Measurements from ENCODE around the gene ACOT9. TPM values are rescaled to one million over a fixed set of nuclear protein-coding genes. Genes with fewer than 3 reads are reported as not detected.
A peak's percentile ranks its signal among the peaks of the same experiment; 100 is the strongest.

Gene ACOT9
- total RNA-seq, 5 donors from 2014 or later (not counting 1 experiment from before 2014, with no cell fraction given): 15.0 to 22.1 (median 19.2) TPM

DNA sequence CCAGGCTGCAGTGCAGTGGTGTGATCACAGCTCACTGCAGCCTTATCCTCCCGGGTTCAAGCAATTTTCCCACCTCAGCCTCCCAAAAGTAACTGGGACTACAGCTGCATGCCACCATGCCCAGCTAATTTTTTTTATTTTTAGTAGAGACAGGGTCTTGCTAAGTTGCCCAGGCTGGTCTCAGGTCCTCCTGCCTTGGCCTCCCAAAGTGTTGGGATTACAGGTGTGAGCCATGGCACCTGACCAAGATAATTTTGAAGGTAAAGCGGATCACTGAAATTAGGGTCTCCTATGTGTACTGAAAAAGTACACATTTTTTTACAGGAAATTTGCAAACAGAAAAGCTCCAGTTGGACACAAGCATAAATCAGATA lies 44.7 kb upstream of the ACOT9 start:
- Mint-ChIP-seq H3K4me1 (peaks cover 21 to 25% (median 24%) of the 10 kb centered on the region in 3 donors), H3K27me3 (no peaks in the 10 kb centered on the region), H3K36me3 (peaks cover 25% of the 10 kb centered on the region), H3K4me3 (no peak overlapping the region), H3K9me3 (no peaks in the 10 kb centered on the region), H3K27ac (no peak overlapping the region)
- Histone ChIP-seq H3K4me1 (ENCODE audit: control insufficient read depth in 1 of 2, extremely low read depth in 1 of 2, insufficient read depth in 2 of 2, low read length in 2 of 2) (peaks cover 5 to 8% of the 10 kb centered on the region in 2 experiments), H3K36me3 (ENCODE audit: control insufficient read depth in 2 of 2, extremely low read depth in 1 of 2, insufficient read depth in 1 of 2, low read length in 1 of 2) (peaks cover 0 to 17% of the 10 kb centered on the region in 2 donors), H3K27ac (ENCODE audit: low read length) (no peak overlapping the region), H3K4me3 (ENCODE audit: control insufficient read depth in 1 of 2, extremely low read depth in 1 of 2, low read length in 1 of 2) (no peak overlapping the region), H3K27me3 (replicated peaks in 1 of 2; ENCODE audit: control insufficient read depth in 2 of 2, extremely low read depth in 1 of 2, insufficient read depth in 2 of 2, low read length in 1 of 2) (no peaks in the 10 kb centered on the region), H3K9me3 (no peaks in the 10 kb centered on the region)
- ChIA-PET CTCF (no interaction called here), POLR2A (interaction anchor here in 1 of 2 donors (0.7 kb wide), 1 partner anchor 702 kb away, joined by 3 read pairs; no protein-coding TSS in a partner anchor)
- DNase-seq: no peak
- no CpG with 5 or more reads among the region's 2 CpGs for WGBS (ENCODE audit: insufficient coverage)
- ATAC-seq (replicated peaks in 1 of 4): no peak

DNA sequence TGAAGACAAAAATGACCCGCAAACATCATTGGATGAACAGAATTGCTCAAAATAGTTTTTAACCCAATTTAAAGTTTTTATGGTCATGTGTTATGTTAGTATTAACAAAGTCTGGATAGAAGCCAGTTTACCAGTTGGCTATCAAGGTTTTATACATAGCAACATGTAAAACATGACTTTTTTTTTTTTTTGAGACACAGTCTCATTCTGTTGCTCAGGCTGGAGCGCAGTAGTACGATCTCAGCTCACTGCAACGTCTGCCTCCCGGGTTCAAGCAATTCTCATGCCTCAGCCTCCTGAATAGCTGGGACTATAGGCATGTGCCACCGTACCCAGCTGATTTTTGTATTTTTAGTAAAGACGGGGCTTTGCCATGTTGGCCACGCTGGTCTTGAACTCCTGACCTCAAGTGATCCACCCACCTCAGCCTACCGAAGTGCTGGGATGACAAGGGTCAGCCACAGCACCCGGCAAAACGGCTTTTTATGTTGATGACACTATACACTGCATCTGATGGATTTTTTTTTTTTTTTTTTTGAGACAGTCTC lies 43.3 kb upstream of the ACOT9 start:
- no peak for ATAC-seq (replicated peaks in 1 of 4)
- H3K36me3 ChIP-seq (ENCODE audit: control insufficient read depth in 2 of 2, extremely low read depth in 1 of 2, insufficient read depth in 1 of 2, low read length in 1 of 2): peaks cover 0 to 17% of the 10 kb centered on the region in 2 donors
- H3K27me3 Mint-ChIP-seq: no peaks in the 10 kb centered on the region
- no peaks in the 10 kb centered on the region for H3K27me3 ChIP-seq (replicated peaks in 1 of 2; ENCODE audit: control insufficient read depth in 2 of 2, extremely low read depth in 1 of 2, insufficient read depth in 2 of 2, low read length in 1 of 2)
- H3K27ac Mint-ChIP-seq: no peak overlapping the region
- H3K36me3 Mint-ChIP-seq: peaks cover 25% of the 10 kb centered on the region
- ChIA-PET CTCF (interaction anchor here (0.6 to 0.7 kb wide), 2 partner anchors 62 to 80 kb away, joined by 3 to 7 read pairs; no protein-coding TSS in a partner anchor), POLR2A (no interaction called here)
- H3K4me1 ChIP-seq (ENCODE audit: control insufficient read depth in 1 of 2, extremely low read depth in 1 of 2, insufficient read depth in 2 of 2, low read length in 2 of 2): peaks cover 14 to 15% of the 10 kb centered on the region in 2 experiments
- H3K9me3 Mint-ChIP-seq: no peaks in the 10 kb centered on the region
- H3K9me3 ChIP-seq: no peaks in the 10 kb centered on the region
- whole genome bisulfite sequencing (ENCODE audit: insufficient coverage): no CpG with 5 or more reads among the region's 11 CpGs
- no peak overlapping the region for H3K4me3 Mint-ChIP-seq
- no peak for DNase-seq
- no peak overlapping the region for H3K4me3 ChIP-seq (ENCODE audit: control insufficient read depth in 1 of 2, extremely low read depth in 1 of 2, low read length in 1 of 2)
- no peak overlapping the region for H3K27ac ChIP-seq (ENCODE audit: low read length)
- H3K4me1 Mint-ChIP-seq: peaks cover 34 to 36% (median 34%) of the 10 kb centered on the region in 3 donors

DNA sequence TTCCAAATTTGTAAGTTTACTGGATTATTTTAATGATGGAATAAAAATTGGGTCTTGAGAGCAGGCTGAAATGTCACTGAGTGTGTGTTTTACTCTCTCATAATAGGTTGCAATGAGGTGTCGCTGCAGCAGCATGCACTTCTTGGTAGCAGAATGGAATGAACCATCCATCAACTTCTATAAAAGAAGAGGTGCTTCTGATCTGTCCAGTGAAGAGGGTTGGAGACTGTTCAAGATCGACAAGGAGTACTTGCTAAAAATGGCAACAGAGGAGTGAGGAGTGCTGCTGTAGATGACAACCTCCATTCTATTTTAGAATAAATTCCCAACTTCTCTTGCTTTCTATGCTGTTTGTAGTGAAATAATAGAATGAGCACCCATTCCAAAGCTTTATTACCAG lies 42.5 kb upstream of the ACOT9 start:
- CTCF ChIA-PET: no interaction called here
- Histone ChIP-seq H3K27me3 (replicated peaks in 1 of 2; ENCODE audit: control insufficient read depth in 2 of 2, extremely low read depth in 1 of 2, insufficient read depth in 2 of 2, low read length in 1 of 2) (no peaks in the 10 kb centered on the region), H3K9me3 (no peaks in the 10 kb centered on the region), H3K36me3 (ENCODE audit: control insufficient read depth in 2 of 2, extremely low read depth in 1 of 2, insufficient read depth in 1 of 2, low read length in 1 of 2) (peaks cover 0 to 17% of the 10 kb centered on the region in 2 donors), H3K27ac (ENCODE audit: low read length) (no peak overlapping the region), H3K4me1 (ENCODE audit: control insufficient read depth in 1 of 2, extremely low read depth in 1 of 2, insufficient read depth in 2 of 2, low read length in 2 of 2) (peaks cover 14 to 18% of the 10 kb centered on the region in 2 experiments), H3K4me3 (ENCODE audit: control insufficient read depth in 1 of 2, extremely low read depth in 1 of 2, low read length in 1 of 2) (no peak overlapping the region)
- Mint-ChIP-seq H3K36me3 (peaks cover 25% of the 10 kb centered on the region), H3K4me1 (peaks cover 34 to 41% (median 39%) of the 10 kb centered on the region in 3 donors), H3K27ac (no peak overlapping the region), H3K9me3 (no peaks in the 10 kb centered on the region), H3K4me3 (peak overlapping the region; percentile 94 to 95 (median 94)), H3K27me3 (no peaks in the 10 kb centered on the region)
- DNase-seq (no peak), ATAC-seq (replicated peaks in 1 of 4) (no peak)
- WGBS (ENCODE audit: insufficient coverage): no CpG with 5 or more reads among the region's 2 CpGs
- POLR2A ChIA-PET: no interaction called here

DNA sequence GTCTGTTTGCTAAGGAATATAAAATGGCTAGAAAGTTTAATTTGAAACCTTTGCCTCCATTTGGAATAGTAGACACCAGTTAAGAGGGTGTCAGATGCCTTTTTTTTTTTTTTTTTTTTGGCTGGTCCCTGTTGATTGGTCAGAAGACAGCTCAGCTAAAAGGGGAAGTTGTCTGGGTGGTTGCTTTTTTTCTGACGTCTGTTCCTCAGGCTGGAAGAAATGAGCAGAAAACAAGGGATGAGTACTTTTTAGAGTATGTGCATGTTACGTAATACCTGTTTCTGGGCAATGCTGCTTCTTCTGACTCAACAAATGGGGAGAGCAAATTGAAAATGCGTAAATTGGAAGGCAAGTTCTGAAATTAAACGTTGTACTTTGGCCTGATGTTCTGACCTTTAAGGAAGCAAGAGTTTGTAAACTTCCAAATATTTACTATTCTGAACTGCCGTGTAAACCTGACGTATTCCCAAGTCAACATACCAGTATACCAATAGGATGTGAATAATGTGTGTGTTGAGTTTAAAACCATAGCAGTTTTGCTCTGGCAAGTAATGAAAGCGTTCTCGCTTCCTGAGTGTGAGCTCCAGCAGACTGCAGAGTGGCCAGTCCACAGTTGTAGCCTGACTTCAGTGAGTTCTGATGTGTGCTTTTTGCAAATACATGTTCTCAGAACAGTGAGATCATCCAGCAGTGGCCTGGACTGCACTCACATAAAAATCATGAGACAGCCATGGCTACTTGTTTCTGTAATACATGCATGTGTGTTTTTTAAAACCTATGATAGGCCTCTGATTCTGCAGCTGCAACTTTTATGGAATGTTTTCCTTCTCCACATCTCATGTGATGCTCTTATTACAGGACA lies 41.6 kb upstream of the ACOT9 start:
- peak overlapping the region; percentile 93 to 95 for H3K27ac Mint-ChIP-seq
- peak overlapping the region; percentile 94 to 95 (median 94) for H3K4me3 Mint-ChIP-seq
- no peaks in the 10 kb centered on the region for H3K9me3 Mint-ChIP-seq
- CTCF ChIA-PET: interaction anchor here (0.7 to 2.1 kb wide), 2 partner anchors 116 to 117 kb away, joined by 7 to 9 read pairs; no protein-coding TSS in a partner anchor
- WGBS (ENCODE audit: insufficient coverage): 92% methylated on average over 2 of the region's 8 CpGs
- no peaks in the 10 kb centered on the region for H3K27me3 Mint-ChIP-seq
- Histone ChIP-seq H3K27me3 (replicated peaks in 1 of 2; ENCODE audit: control insufficient read depth in 2 of 2, extremely low read depth in 1 of 2, insufficient read depth in 2 of 2, low read length in 1 of 2) (no peaks in the 10 kb centered on the region), H3K9me3 (no peaks in the 10 kb centered on the region), H3K36me3 (ENCODE audit: control insufficient read depth in 2 of 2, extremely low read depth in 1 of 2, insufficient read depth in 1 of 2, low read length in 1 of 2) (peaks cover 0 to 17% of the 10 kb centered on the region in 2 donors), H3K4me3 (ENCODE audit: control insufficient read depth in 1 of 2, extremely low read depth in 1 of 2, low read length in 1 of 2) (peak overlapping the region; percentile 62 to 90), H3K4me1 (ENCODE audit: control insufficient read depth in 1 of 2, extremely low read depth in 1 of 2, insufficient read depth in 2 of 2, low read length in 2 of 2) (peaks cover 14 to 18% of the 10 kb centered on the region in 2 experiments), H3K27ac (ENCODE audit: low read length) (peak overlapping the region; percentile 82)
- DNase-seq (peak in 1 of 35 experiments; percentile 13), ATAC-seq (replicated peaks in 1 of 4) (no peak)
- peaks cover 34 to 41% (median 40%) of the 10 kb centered on the region in 3 donors for H3K4me1 Mint-ChIP-seq
- H3K36me3 Mint-ChIP-seq: peaks cover 25% of the 10 kb centered on the region
- POLR2A ChIA-PET: interaction anchor here (0.6 to 2.5 kb wide), 12 partner anchors 11 to 364 kb away, joined by 3 to 21 read pairs (median 5); partner anchors contain the start of genes ACOT9 (in 1 of the 2) and EIF2S3 (in 1 of the 2)

DNA sequence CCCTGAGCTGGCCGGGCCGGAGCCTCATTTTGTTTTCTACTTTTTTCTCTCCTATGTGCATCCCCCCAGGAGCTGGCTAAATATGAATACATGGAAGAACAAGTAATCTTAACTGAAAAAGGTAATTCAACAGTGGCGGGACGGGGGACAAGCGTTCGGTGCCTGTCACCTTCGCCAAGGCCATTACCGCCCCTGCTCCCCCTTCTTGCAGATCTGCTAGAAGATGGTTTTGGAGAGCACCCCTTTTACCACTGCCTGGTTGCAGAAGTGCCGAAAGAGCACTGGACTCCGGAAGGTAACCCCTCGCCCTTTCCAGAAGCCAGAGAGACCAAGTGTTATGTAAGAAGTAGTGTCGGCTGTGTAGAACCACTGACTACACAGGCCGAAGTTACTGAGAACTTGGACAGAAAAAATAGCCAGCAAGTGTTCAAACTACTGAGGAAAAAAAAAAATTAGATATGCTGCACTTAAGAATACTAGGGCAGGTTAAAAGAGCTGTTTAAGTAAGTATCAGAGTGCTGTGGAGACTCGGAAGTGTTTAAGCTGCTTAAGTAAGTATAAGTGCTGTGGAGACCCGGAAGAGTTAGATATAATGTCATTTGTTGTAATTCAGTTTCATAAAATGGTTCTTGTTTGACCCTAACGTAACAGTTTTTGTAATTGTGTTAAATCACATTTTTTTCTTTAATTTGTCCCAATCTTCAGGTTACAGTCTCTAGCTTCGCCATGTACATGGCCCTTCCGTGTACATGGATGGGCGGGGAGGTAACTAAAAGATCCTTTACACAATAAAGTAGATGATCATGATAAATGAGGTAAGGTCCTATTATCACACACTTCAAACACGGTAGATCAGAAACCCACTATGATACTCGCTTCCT lies 40.8 kb upstream of the ACOT9 start:
- ChIA-PET POLR2A (interaction anchor here (0.6 to 2.5 kb wide), 10 partner anchors 11 to 270 kb away, joined by 3 to 21 read pairs (median 4); partner anchors contain the start of genes ACOT9 (in 2 of the 2) and EIF2S3 (in 1 of the 2)), CTCF (interaction anchor here (0.6 to 2.1 kb wide), 10 partner anchors 16 to 588 kb away, joined by 3 to 14 read pairs (median 4); partner anchors contain the start of genes ACOT9 (in 1 of the 2), APOO (in 1 of the 2), CXorf58 (in 1 of the 2) and EIF2S3 (in 1 of the 2))
- no peak for ATAC-seq (replicated peaks in 1 of 4)
- peak overlapping the region; percentile 93 to 95 for H3K27ac Mint-ChIP-seq
- no peaks in the 10 kb centered on the region for H3K27me3 Mint-ChIP-seq
- peak overlapping the region; percentile 62 to 90 for H3K4me3 ChIP-seq (ENCODE audit: control insufficient read depth in 1 of 2, extremely low read depth in 1 of 2, low read length in 1 of 2)
- H3K9me3 Mint-ChIP-seq: no peaks in the 10 kb centered on the region
- H3K36me3 ChIP-seq (ENCODE audit: control insufficient read depth in 2 of 2, extremely low read depth in 1 of 2, insufficient read depth in 1 of 2, low read length in 1 of 2): peaks cover 0 to 17% of the 10 kb centered on the region in 2 donors
- no peaks in the 10 kb centered on the region for H3K27me3 ChIP-seq (replicated peaks in 1 of 2; ENCODE audit: control insufficient read depth in 2 of 2, extremely low read depth in 1 of 2, insufficient read depth in 2 of 2, low read length in 1 of 2)
- DNase-seq: peak in 4 of 35 experiments; percentile 7 to 34 (median 14)
- H3K4me3 Mint-ChIP-seq: peak overlapping the region; percentile 94 to 95 (median 94)
- H3K27ac ChIP-seq (ENCODE audit: low read length): peak overlapping the region; percentile 82
- 0% methylated on average over 1 of the region's 21 CpGs for WGBS (ENCODE audit: insufficient coverage)
- H3K9me3 ChIP-seq: no peaks in the 10 kb centered on the region
- H3K4me1 Mint-ChIP-seq: peaks cover 34 to 41% (median 40%) of the 10 kb centered on the region in 3 donors
- H3K4me1 ChIP-seq (ENCODE audit: control insufficient read depth in 1 of 2, extremely low read depth in 1 of 2, insufficient read depth in 2 of 2, low read length in 2 of 2): peaks cover 14 to 18% of the 10 kb centered on the region in 2 experiments
- H3K36me3 Mint-ChIP-seq: peaks cover 25% of the 10 kb centered on the region
